ENCODE measurements around the gene TUSC1.
"Not testable (repeated sequence)": the region's sequence is repeated elsewhere in the genome, so short reads cannot be mapped to it uniquely, and the experiment has no call there.

The TUSC1 gene

GRCh38 chr9:25678147-25678666, at the start of gene TUSC1:
Gene TUSC1, minus strand, starts transcription at chr9:25678444. Its CDS starts 132 bp downstream, at chr9:25678312.
- DNase-seq = no peak

GRCh38 chr9:25726871-25727410, 48.7 kb upstream of the TUSC1 start:
- DNase-seq = no peak

DNA sequence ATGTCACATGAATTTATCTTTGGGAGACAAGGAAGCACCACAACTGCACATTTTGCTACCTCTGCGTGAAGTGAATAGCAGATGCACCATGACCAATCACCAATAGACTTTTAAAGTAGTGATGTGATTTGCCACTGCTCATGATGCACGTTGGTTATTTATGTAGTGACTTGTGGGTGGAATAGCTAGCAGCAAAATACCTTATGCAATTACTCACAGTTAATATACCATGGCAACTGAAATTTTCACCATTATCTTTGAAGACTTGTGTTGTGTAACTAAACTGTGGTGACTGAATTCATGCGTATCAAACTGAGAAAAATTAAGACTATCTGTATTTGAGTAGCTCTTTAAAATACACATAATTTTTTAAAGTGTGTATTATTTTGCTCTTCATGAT, 46.2 kb upstream of the TUSC1 start:
- DNase-seq = no peak

- DNase-seq = no peak
Observed at GRCh38 chr9:25716220-25716872, 38.1 kb upstream of the TUSC1 start.

- no peak for DNase-seq
Observed at GRCh38 chr9:25709941-25710340, 31.7 kb upstream of the TUSC1 start.

- DNase-seq = no peak
Observed at GRCh38 chr9:25704800-25705199, 26.6 kb upstream of the TUSC1 start.

DNA sequence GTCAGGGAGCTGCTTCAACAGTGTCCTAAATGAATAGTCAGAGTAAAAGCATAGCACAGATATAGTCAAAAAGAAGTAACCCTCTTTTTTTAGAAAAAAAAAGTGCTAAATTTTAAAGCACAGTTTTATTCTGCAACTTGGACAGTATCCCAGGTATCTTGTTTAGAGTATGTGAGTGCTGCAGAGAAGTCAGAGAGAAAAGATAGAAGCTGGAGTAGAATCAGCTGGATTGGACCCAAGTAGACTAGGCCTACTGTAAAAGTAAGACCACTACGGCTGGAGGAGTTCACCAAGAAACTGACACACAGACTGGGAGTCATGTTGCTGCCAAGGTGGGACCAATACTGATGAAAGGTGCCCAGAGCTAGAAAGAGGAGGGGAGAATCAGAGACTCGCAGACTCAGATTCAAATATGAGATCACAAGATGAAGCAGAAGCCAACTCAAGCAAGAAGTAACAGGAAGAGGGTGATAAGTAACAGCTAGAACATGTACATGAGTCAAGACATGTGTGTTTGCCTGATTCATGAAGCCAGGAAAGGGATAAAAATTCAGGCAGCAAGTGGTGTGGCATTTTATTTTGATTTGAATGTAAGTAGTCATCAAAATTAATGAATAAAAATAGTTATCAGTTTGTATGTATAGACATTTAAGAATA, 25.6 kb upstream of the TUSC1 start:
- DNase-seq = no peak

GRCh38 chr9:25702536-25702935, 24.3 kb upstream of the TUSC1 start:
- no peak for DNase-seq

DNA sequence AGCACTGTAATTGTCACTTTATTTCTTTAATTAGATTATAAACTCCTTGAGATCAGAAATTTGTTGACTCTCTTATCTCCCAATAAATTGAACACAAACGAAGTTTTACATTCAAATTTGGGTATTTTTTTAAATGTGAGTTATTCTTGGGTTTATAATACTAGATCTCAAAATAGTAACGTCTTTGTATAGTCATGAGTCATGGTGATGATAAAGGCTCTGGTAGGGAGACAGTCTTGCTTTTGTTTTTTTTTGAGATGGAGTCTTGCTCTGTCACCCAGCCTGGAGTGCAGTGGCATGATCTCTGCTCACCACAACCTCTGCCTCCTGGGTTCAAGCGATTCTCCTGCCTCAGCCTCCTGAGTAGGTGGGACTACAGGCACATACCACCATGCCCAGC, 22.7 kb upstream of the TUSC1 start:
- DNase-seq = not testable (repeated sequence)

GRCh38 chr9:25700430-25700829, 22.2 kb upstream of the TUSC1 start:
- DNase-seq = no peak

DNA sequence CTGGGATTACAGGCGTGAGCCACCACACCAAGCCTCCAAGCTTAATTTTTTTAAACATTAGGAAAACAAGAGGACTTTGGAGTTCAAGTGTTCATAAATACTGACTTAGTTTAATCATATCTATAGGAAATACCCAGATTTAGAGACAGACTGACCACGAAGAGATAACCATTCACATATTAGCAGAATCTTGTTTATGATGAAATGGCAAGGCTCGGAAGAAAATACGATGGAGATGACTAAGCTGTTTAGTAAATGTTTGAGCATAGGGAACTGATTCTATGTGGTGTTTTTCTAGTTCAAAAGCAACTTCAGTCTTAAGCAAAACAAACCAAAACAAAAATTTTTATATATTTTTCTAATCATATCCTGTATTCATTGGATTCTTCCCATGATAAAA, 13.5 kb upstream of the TUSC1 start:
- no peak for DNase-seq

- DNase-seq = no peak
Observed at GRCh38 chr9:25684321-25684720, 6.1 kb upstream of the TUSC1 start.

GRCh38 chr9:25681266-25681665, 3.0 kb upstream of the TUSC1 start:
- DNase-seq = no peak

DNA sequence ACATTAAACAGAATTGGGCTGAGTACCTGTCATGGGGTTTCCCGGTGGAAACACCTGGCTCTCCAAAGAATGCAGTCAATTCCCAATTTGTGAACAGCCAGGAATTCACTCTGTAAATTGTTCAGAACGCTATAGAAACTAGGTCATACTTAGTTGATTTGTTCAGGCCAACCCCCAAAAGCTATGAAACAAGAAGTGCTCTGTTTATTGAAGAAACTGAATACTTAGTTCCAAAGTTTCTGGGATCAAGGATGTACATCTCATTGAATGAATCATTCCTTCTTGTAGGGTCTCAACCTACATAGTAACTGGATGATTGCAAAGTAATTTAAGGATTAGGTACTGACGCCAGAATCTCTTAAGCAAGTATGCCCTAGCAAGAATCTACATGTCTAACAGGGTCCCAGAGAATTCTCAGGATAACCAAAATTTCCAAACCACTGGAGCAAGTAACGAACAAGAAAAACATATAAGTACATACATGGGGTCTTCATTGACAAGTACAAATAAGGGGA, 659 bp upstream of the TUSC1 start:
- no peak for DNase-seq

DNA sequence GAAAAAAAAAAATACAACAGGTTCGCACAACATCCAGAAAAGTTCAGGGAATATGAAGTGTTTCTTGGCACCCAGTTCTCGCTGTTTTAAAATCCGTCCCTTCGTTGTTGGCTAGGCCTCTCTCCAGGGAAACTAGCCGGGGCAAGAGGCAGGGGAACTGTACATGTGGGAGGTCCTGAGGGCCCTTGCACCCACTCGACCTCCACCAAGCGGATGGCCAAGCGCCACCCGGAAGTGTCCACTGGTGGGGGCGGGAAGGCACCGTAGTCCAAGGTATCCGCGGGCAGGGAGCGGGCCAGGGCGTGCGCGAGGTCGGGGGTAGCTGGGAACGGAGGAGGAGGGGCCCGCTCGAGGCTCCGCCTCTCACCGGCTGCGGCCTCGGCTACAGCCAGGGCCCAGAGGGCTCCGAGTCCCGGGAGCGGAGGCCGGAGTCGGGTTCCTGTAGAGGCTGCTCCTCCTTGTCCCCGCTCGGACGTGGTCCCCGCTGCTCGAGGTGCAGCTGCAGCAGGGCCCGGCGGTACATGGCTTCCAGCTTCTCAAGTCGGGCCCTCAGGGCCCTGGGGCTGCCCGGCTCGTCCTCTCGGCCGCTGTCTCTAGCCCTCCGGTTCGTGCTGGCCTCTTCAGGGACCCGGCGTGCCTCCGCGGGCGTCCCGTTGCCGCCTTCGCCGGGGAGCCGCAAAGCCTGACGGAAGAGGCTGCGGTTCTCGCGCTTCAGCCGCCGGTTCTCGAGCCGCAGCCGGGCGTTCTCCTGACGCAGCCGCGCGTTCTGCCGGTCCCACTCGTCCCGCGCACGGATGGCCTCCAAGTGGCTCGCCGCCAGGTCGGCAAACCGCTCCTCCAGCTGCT, 720 bp downstream of the TUSC1 start:
- no peak for DNase-seq

DNA sequence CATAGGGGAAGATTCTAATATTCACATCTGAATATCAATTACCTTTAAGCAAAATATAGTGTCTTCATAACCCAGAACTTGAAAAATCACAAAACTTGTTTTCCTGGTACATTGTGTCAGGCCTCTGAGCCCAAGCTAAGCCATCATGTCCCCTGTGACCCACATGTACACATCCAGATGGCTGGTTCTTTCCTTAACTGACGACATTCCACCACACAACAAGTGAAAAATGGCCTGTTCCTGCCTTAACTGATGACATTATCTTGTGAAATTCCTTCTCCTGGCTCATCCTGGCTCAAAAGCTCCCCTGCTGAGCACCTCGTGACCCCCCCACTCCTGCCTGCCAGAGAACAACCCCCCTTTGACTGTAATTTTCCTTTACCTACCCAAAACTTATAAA, 2.4 kb downstream of the TUSC1 start:
- not testable (repeated sequence) for DNase-seq

- no peak for DNase-seq
Observed at GRCh38 chr9:25658571-25658970, 19.7 kb downstream of the TUSC1 start.

DNA sequence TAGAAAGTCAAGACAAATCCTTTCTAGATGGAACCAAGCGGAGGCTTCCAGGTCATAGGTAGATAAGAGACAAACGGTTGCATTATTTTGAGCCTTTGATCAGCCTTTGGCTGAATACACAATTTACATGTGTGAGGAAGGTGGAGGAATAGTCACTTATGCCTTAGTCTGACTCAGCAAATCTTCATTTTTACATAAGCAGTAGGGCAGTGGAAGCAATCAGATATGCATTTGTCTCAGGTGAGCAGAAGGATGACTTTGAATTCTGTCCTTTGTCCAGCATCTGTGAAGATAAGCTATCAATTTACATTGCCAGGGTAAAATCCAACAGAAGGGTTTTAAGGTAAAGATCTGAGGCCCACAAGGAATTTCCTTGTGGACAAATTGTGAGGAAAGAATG, 23.8 kb downstream of the TUSC1 start:
- DNase-seq = no peak

DNA sequence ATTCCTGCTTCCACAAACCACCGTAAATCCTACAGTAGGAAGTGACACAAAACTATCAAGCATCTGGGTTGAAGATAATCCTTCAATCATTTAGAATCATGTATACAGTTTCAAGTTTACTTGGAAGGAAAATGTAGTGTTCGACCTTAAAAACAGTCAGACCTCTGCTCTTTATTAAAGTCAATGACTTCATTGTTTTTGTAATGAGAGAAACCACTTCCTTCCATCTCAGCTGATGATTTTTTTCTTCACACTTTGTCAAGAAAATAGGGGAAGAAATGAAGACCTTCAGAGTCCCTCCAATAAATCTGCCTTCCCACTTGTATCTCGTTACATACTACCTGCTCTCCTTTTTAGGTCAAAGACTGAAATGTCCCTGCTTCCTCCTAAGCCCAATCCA, 30.1 kb downstream of the TUSC1 start:
- no peak for DNase-seq

DNA sequence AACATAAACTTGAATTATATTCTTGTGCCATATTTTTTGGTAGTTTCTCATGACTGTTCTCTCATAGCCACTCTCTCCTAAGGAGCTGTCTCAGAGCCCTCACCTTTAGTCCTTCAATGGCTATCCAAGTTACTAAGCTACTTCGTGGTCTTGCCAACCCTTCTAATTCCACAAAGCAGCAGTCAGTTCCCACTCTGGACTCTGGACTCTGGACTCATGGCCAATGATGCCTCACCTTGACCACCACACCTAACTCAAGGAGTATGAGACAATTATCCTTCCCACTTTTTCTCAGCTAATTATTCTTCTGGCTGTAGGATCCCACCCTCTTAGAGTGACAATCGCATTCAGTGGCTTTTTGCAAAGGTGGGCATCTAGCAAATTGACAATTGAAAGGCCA, 42.2 kb downstream of the TUSC1 start:
- no peak for DNase-seq

- DNase-seq = no peak
Observed at GRCh38 chr9:25629231-25629630, 49.0 kb downstream of the TUSC1 start.
